WERI-Rb-1 (cell line): Measurements from ENCODE around the gene ANO10.

ENCODE experiments used
- DNase-seq: peaks from one replicate; pipeline ENCODE4 v3.0.0-alpha.2; 2020
- H3K27ac ChIP-seq: fragments of 250-450 bp; sonication (Bioruptor Pico); 2 replicates; pipeline ENCODE4 v1.5.1; 2020; ENCODE audit warnings: mild to moderate bottlenecking, moderate library complexity
- H3K27me3 ChIP-seq: fragments of 250-450 bp; sonication (Bioruptor Pico); 2 replicates; pipeline ENCODE4 v1.5.1; 2021; ENCODE audit warnings: mild to moderate bottlenecking, low read depth, moderate library complexity; ENCODE audit not compliant: insufficient read depth, severe bottlenecking
- H3K36me3 ChIP-seq: fragments of 250-450 bp; sonication (Bioruptor Pico); 2 replicates; pipeline ENCODE4 v1.5.1; 2020; ENCODE audit warnings: mild to moderate bottlenecking, moderate library complexity
- H3K4me3 ChIP-seq: 2 replicates; pipeline ENCODE4 v1.5.1; 2011; ENCODE audit warnings: low read depth, mild to moderate bottlenecking, control low read depth, low read length
- H3K9me3 ChIP-seq: fragments of 250-450 bp; sonication (Bioruptor Pico); 2 replicates; pipeline ENCODE4 v1.5.1; 2021; ENCODE audit warnings: mild to moderate bottlenecking, moderate library complexity; ENCODE audit not compliant: severe bottlenecking
- TF ChIP-seq, protein P1 (sequence below): IDR thresholded peaks from 2 replicates; pipeline ENCODE4 v1.5.1; 2011; ENCODE audit warnings: low read depth, mild to moderate bottlenecking, control low read depth, inconsistent platforms, low read length

The ANO10 gene

DNA sequence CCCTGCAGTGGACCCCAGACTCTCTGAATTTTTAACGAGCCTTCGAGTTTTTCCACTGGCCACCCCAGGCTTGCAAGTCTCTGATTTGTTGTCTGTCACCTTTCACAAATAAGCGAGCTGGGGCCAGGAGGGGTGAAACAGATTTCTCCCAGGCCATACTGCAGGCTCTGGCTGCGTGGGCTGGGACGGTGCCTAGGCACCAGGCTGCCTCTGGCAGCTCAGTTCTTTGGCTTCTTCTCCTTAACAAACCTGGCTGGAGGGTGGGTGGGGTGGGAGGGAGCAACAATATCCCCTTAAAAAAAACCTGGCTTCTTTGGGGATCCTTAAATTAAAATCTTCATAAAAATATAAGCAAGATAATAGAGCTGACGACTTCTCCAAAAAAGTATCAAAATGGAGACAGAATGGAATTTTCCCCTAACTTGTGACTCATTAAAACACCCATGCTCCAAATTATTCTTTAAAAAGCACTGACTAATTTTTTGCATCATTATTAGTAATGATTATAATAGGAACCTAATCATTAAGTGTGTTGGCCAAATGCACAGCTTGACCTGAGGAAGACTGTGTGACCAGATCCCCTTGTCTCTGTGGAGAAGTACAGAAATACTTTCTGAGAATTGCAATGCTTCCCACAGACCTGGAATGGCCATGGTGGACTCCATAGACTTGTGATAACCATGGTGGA is 251.4 kb downstream of the ANO10 start:
- H3K4me3 ChIP-seq, result no peak overlapping the region
- H3K27me3 ChIP-seq, result no peaks in the 10 kb centered on the region
- no peaks in the 10 kb centered on the region for H3K36me3 ChIP-seq
- no peak for DNase-seq
- H3K27ac ChIP-seq, result no peak overlapping the region
- no peaks in the 10 kb centered on the region for H3K9me3 ChIP-seq
- TF ChIP-seq, protein P1, sequence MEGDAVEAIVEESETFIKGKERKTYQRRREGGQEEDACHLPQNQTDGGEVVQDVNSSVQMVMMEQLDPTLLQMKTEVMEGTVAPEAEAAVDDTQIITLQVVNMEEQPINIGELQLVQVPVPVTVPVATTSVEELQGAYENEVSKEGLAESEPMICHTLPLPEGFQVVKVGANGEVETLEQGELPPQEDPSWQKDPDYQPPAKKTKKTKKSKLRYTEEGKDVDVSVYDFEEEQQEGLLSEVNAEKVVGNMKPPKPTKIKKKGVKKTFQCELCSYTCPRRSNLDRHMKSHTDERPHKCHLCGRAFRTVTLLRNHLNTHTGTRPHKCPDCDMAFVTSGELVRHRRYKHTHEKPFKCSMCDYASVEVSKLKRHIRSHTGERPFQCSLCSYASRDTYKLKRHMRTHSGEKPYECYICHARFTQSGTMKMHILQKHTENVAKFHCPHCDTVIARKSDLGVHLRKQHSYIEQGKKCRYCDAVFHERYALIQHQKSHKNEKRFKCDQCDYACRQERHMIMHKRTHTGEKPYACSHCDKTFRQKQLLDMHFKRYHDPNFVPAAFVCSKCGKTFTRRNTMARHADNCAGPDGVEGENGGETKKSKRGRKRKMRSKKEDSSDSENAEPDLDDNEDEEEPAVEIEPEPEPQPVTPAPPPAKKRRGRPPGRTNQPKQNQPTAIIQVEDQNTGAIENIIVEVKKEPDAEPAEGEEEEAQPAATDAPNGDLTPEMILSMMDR, result no peak

GRCh38 chr3:43369404-43370292 is 252.2 kb downstream of the ANO10 start:
- no peaks in the 10 kb centered on the region for H3K36me3 ChIP-seq
- TF ChIP-seq, protein P1, result no peak
- DNase-seq, result no peak
- no peak overlapping the region for H3K27ac ChIP-seq
- H3K27me3 ChIP-seq, result no peaks in the 10 kb centered on the region
- no peaks in the 10 kb centered on the region for H3K9me3 ChIP-seq
- H3K4me3 ChIP-seq, result no peak overlapping the region

- Histone ChIP-seq H3K9me3 (no peaks in the 10 kb centered on the region), H3K4me3 (no peak overlapping the region), H3K36me3 (no peaks in the 10 kb centered on the region), H3K27me3 (no peaks in the 10 kb centered on the region), H3K27ac (no peak overlapping the region)
- TF ChIP-seq, protein P1, result no peak
- peak; percentile 55 for DNase-seq
These were observed 254.9 kb downstream of the ANO10 start for GRCh38 chr3:43366885-43367284.

DNA sequence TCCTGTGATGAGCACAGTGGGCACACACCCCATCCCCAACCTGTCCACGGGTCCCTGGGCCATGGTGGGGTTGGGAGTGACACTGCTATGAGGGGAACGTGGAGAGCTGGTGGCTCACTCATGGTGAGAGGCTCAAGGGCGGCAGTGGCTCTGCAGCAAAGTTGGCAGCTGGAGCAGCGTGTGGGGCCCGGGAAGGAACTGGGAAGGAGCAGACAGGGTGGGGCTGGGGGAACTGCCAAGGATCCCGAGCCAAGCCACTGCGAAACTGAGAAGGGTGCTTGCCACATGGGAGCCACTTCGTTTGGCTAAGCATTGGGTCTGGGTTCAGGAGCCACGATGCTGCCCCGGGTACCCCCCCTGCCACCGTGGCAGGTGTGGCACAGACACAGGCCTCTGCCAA is 255.3 kb downstream of the ANO10 start:
- H3K36me3 ChIP-seq, result no peaks in the 10 kb centered on the region
- TF ChIP-seq, protein P1, result no peak
- DNase-seq, result no peak

GRCh38 chr3:43365601-43366305 is 256.1 kb downstream of the ANO10 start:
- DNase-seq, result no peak
- H3K4me3 ChIP-seq, result no peak overlapping the region
- H3K27me3 ChIP-seq, result no peaks in the 10 kb centered on the region
- no peaks in the 10 kb centered on the region for H3K36me3 ChIP-seq
- no peaks in the 10 kb centered on the region for H3K9me3 ChIP-seq
- H3K27ac ChIP-seq, result no peak overlapping the region
- TF ChIP-seq, protein P1, result no peak

More for the DNA sequence above, 255.3 kb downstream of the ANO10 start:
- Histone ChIP-seq H3K9me3 (no peaks in the 10 kb centered on the region), H3K4me3 (no peak overlapping the region), H3K27me3 (no peaks in the 10 kb centered on the region), H3K27ac (no peak overlapping the region)
